Uterus (tissue), 2 donors: Measurements from ENCODE around the gene GMDS.

Source experiments
- POLR2A ChIP-seq, 2 donors: fragments of 450-650 bp; IDR thresholded peaks; one replicate each; pipeline ENCODE4 v1.6.1; 2016; ENCODE audit warnings: antibody characterized with exemption in 2 of 2, mild to moderate bottlenecking in 1 of 2, moderate library complexity in 1 of 2
- TF ChIP-seq, protein P1 (sequence below), 4 experiments: fragments of 200-600 bp in 2 of 4; fragments of 450-650 bp in 2 of 4; sonication (generic) in 2 of 4; IDR thresholded peaks; one replicate each; pipeline ENCODE4 v1.5.1; 2016 to 2019; ENCODE audit warnings: antibody characterized with exemption in 4 of 4, mild to moderate bottlenecking in 2 of 4, moderate library complexity in 1 of 4

GRCh38 chr6:2259002-2259494 is 13.6 kb upstream of the GMDS start:
- TF ChIP-seq, protein P1, sequence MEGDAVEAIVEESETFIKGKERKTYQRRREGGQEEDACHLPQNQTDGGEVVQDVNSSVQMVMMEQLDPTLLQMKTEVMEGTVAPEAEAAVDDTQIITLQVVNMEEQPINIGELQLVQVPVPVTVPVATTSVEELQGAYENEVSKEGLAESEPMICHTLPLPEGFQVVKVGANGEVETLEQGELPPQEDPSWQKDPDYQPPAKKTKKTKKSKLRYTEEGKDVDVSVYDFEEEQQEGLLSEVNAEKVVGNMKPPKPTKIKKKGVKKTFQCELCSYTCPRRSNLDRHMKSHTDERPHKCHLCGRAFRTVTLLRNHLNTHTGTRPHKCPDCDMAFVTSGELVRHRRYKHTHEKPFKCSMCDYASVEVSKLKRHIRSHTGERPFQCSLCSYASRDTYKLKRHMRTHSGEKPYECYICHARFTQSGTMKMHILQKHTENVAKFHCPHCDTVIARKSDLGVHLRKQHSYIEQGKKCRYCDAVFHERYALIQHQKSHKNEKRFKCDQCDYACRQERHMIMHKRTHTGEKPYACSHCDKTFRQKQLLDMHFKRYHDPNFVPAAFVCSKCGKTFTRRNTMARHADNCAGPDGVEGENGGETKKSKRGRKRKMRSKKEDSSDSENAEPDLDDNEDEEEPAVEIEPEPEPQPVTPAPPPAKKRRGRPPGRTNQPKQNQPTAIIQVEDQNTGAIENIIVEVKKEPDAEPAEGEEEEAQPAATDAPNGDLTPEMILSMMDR (IDR thresholded peaks at IDR 0.05), result no peak
- no peak for TF ChIP-seq POLR2A (IDR thresholded peaks at IDR 0.05)
